Tibial artery (tissue), 4 donors: ENCODE data around the gene RNU5B-1.

Experiments used
- DNase-seq, 2 donors: peaks; one replicate each; pipeline ENCODE4 v3.0.0-alpha.2; 2019
- H3K27ac ChIP-seq, 2 donors: fragments of 200-600 bp; sonication (generic) in 1 of 2; 1 replicate in 1 of 2; 2 replicates in 1 of 2; pipeline ENCODE4 v1.5.1; 2018 to 2019; ENCODE audit warnings: mild to moderate bottlenecking in 1 of 2
- H3K27me3 ChIP-seq, 2 donors: fragments of 200-600 bp; sonication (generic) in 1 of 2; one replicate each; pipeline versions ENCODE4 v1.5.1 to v1.6.0; 2016 to 2019
- H3K36me3 ChIP-seq, 3 donors: fragments of 200-600 bp; sonication (generic) in 2 of 3; one replicate each; pipeline ENCODE4 v1.5.1; 2016 to 2019; ENCODE audit warnings: mild to moderate bottlenecking in 2 of 3
- H3K4me1 ChIP-seq, 4 donors: fragments of 200-600 bp; sonication (generic) in 2 of 4; 1 replicate in 3 of 4; 2 replicates in 1 of 4; pipeline ENCODE4 v1.5.1; 2016 to 2019
- H3K4me3 ChIP-seq, 2 donors: fragments of 200-600 bp; sonication (generic) in 1 of 2; 1 replicate in 1 of 2; 2 replicates in 1 of 2; pipeline ENCODE4 v1.5.1; 2018 to 2019; ENCODE audit warnings: mild to moderate bottlenecking in 2 of 2
- H3K9me3 ChIP-seq, 3 donors: fragments of 200-600 bp; sonication (generic) in 1 of 3; one replicate each; pipeline ENCODE4 v1.5.1; 2016 to 2019
- intact Hi-C: fragments of 100-400 bp; cut with DNase I; formaldehyde crosslinking; loops from one replicate; pipeline ENCODE4 v1.15.0; 2023; ENCODE audit warnings: low total_unique reads
- TF ChIP-seq, protein P1 (sequence below), 2 experiments: fragments of 200-600 bp in 1 of 2; fragments of 450-650 bp in 1 of 2; IDR thresholded peaks; one replicate each; pipeline ENCODE4 v1.5.1; 2017 to 2019; ENCODE audit warnings: antibody characterized with exemption in 2 of 2, mild to moderate bottlenecking in 1 of 2, moderate library complexity in 1 of 2

RNU5B-1 gene

DNA sequence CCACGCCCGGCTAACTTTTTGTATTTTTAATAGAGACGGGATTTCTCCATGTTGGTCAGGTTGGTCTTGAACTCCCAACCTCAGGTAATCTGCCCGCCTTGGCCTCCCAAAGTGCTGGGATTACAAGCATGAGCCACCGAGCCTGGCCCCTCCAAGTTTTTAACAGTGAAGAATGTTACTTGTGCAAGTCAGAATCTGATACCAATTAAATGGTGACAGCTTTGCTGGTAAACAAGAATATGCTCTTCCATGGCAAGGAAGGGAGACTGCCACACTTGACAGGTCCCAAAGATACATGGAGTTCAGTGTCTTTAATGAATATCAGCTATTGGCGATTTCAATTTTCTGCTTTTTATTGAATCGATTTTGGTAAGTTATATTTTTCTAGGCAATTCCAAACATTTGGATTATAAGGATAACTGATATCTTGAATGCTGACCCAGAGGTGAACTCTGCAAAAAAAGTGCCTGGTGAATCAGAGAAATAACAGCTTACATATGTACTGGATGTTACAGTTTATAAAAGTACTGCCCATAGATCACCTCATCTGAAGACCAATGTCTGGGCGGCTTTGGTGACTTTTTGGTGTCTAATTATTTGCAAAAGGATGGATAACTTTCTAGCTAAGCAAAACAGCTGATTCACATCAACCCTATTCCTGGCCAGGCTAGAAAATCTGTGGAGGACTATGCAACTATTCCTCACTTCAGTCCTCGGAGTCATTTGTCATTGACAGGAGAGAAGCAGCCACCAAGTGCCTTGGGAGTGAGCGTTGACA is 19.0 kb upstream of the RNU5B-1 start:
- TF ChIP-seq, protein P1, sequence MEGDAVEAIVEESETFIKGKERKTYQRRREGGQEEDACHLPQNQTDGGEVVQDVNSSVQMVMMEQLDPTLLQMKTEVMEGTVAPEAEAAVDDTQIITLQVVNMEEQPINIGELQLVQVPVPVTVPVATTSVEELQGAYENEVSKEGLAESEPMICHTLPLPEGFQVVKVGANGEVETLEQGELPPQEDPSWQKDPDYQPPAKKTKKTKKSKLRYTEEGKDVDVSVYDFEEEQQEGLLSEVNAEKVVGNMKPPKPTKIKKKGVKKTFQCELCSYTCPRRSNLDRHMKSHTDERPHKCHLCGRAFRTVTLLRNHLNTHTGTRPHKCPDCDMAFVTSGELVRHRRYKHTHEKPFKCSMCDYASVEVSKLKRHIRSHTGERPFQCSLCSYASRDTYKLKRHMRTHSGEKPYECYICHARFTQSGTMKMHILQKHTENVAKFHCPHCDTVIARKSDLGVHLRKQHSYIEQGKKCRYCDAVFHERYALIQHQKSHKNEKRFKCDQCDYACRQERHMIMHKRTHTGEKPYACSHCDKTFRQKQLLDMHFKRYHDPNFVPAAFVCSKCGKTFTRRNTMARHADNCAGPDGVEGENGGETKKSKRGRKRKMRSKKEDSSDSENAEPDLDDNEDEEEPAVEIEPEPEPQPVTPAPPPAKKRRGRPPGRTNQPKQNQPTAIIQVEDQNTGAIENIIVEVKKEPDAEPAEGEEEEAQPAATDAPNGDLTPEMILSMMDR (IDR thresholded peaks at IDR 0.05), result no peak
- DNase-seq, result no peak
- Histone ChIP-seq H3K27ac (peak overlapping the region; percentile 86 to 87), H3K9me3 (no peaks in the 10 kb centered on the region), H3K4me1 (peaks cover 0 to 23% (median 14%) of the 10 kb centered on the region in 4 donors), H3K36me3 (peaks cover 0 to 8% (median 0%) of the 10 kb centered on the region in 3 donors), H3K27me3 (no peaks in the 10 kb centered on the region), H3K4me3 (peak overlapping the region; percentile 64 to 81)
- intact Hi-C loops, result no loop called here

DNA sequence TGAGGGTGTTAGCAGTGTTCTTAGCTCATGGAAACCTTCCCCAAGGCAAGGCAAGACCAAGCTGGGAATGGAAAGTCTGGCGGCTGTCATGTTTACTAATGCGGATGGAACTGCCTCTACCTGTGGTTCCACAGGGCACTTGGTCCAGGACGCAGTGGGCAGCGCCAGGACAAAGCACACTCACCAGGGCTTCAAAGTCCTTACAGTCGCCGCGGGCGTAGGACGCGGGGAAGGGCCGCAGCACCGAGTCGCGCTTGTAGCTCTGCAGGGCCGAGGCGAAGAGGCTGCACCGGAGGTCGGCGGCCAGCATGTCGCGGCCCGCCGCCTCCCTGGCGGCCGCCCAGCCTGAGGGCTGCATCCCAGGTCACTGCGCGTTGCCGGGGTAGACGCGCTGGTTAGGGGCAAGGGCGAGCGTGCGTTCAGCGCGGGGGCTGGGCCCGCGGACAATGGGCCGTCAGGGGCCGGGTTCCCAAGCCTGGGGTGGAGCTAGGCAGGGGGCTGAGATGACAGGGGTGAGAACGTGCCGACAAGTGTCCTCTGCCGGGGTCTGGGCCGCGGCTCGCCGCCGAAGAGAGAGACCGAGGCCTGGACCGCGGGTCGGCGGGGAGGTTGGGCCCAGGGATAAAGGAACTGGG is 18.3 kb upstream of the RNU5B-1 start:
- intact Hi-C loops, result no loop called here
- Histone ChIP-seq H3K4me3 (peak overlapping the region; percentile 64 to 81), H3K27me3 (no peaks in the 10 kb centered on the region), H3K27ac (peak overlapping the region; percentile 86 to 87), H3K9me3 (no peaks in the 10 kb centered on the region), H3K36me3 (peaks cover 0 to 8% (median 0%) of the 10 kb centered on the region in 3 donors), H3K4me1 (peaks cover 0 to 23% (median 14%) of the 10 kb centered on the region in 4 donors)
- TF ChIP-seq, protein P1 (IDR thresholded peaks at IDR 0.05), result no peak
- peak in 1 of 2 donors; percentile 74 for DNase-seq

DNA sequence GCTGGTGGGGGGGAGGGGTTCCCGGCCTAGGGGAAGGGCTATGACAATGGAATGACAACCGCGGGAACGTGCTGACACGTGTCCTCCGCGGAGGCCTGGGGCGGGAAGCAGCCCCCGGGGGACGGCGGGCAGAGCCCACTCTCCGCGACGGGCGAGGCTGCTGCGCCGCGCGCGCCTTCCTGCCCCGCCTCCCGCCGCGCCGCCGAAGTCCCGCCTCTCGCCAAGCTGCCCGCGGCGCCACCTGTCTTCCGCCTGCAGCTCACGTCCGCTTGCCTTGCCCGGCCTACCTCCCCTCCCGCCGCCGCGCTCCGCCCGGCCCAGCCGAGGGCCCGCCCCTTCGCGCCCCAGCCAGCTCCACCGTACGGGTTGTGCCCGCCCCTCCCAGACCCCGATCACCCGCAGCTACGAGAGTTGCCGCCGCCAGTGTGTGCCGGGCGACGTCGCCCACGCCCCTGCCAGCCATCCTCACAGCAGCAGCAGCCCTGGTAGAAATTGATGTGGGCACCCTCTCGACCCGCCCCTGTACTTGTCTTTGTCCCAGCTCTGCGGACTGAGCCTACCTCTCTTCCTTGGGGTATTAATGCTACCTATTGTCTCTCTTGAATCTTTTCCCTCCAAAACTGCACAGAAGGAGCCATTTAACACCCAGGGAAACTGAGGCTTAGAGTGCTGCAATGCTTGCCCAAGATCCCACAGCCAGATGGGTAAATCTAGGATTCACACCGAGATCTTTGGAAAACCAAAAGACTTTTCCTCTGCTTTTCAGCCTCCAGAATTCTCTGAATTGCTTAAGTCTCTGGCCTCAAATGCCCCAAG is 17.6 kb upstream of the RNU5B-1 start, which contains the start of gene PARP16:
TSS of gene PARP16 (minus strand) at position 180 of the 816 bp plus-strand sequence. CDS start 457 bp downstream, outside the sequence.
- Histone ChIP-seq H3K27me3 (no peaks in the 10 kb centered on the region), H3K4me1 (peaks cover 0 to 23% (median 14%) of the 10 kb centered on the region in 4 donors), H3K27ac (peak within 1 kb of the TSS; percentile 86 to 87), H3K36me3 (peaks cover 0 to 8% (median 0%) of the 10 kb centered on the region in 3 donors), H3K4me3 (peak within 1 kb of the TSS; percentile 64 to 81), H3K9me3 (no peaks in the 10 kb centered on the region)
- TF ChIP-seq, protein P1 (IDR thresholded peaks at IDR 0.05), result peak; percentile 35 to 52
- DNase-seq, result peak; percentile 84 to 96
- intact Hi-C loops, result no loop called here

DNA sequence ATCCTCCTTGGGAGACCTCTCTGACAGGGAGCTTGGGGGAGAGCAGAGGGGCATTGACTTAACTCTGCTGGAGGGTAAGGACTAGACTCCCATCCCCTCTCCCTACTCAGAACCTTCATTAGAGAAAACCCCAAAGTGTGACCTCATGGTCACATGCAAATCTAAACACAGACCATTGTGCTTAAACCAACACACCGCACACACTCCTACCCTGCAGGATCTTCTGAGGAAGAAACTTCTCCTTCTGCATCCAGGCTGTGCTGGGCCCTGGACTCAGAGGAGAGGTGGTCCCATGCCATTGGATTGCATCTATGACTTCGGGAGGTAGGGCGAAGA is 17.0 kb upstream of the RNU5B-1 start:
- TF ChIP-seq, protein P1 (IDR thresholded peaks at IDR 0.05), result no peak
- intact Hi-C loops, result no loop called here
- DNase-seq, result no peak
- no peaks in the 10 kb centered on the region for H3K9me3 ChIP-seq
- peak overlapping the region in 1 of 2 donors; percentile 81 for H3K4me3 ChIP-seq
- no peaks in the 10 kb centered on the region for H3K27me3 ChIP-seq
- peak overlapping the region; percentile 86 to 87 for H3K27ac ChIP-seq
- peaks cover 0 to 21% (median 14%) of the 10 kb centered on the region in 4 donors for H3K4me1 ChIP-seq
- peaks cover 0 to 8% (median 0%) of the 10 kb centered on the region in 3 donors for H3K36me3 ChIP-seq

DNA sequence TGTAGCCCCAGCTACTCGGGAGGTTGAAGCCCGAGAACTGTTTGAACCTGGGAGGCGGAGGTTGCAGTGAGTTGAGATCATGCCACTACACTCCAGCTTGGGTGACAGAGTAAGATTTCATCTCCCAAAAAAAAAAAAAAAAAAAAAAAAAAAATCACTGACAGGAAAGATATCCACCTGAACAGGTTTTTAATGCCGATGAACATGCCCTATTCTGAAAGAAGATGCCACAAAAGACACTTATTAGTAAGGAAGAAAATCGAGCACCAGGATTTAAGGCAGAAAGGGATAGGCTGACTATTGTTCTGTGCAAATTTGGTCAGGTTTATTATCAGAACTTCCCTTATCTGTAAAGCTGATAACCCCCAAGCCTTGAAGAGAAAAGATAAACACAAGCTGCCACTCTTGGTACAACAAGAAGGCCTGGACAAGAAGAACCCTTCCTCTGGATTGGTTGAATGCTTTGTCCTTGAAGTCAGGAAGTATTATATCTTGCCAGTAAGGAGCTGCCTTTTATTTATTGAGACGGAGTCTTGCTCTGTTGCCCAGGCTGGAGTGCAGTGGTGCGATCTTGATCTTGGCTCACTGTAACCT is 15.1 kb upstream of the RNU5B-1 start:
- TF ChIP-seq, protein P1 (IDR thresholded peaks at IDR 0.05), result no peak
- Histone ChIP-seq H3K27ac (no peak overlapping the region), H3K4me1 (peaks cover 0 to 18% (median 12%) of the 10 kb centered on the region in 4 donors), H3K27me3 (no peaks in the 10 kb centered on the region), H3K4me3 (no peak overlapping the region), H3K9me3 (no peaks in the 10 kb centered on the region), H3K36me3 (no peaks in the 10 kb centered on the region)
- DNase-seq, result no peak
- intact Hi-C loops, result no loop called here
